SK-N-MC (cell line): Measurements from ENCODE around the gene OGFRL1.
"Not testable (repeated sequence)": the region's sequence is repeated elsewhere in the genome, so short reads cannot be mapped to it uniquely, and the experiment has no call there.

Experiments
- DNase-seq: peaks from one replicate; pipeline ENCODE4 v3.0.0-alpha.2; 2011; ENCODE audit warnings: low read depth, low spot score
- H3K27ac ChIP-seq: fragments of 200-600 bp; sonication (generic); 2 replicates; pipeline ENCODE4 v1.5.1; 2016; ENCODE audit warnings: mixed run types
- H3K36me3 ChIP-seq: fragments of 200-600 bp; sonication (generic); 2 replicates; pipeline ENCODE4 v1.6.1; 2017; ENCODE audit warnings: antibody characterized with exemption, low read length, mixed read lengths; ENCODE audit not compliant: insufficient read depth
- H3K4me3 ChIP-seq: fragments of 200-600 bp; sonication (generic); 2 replicates; pipeline ENCODE4 v1.5.1; 2016
- H3K9ac ChIP-seq: fragments of 200-600 bp; sonication (generic); 2 replicates; pipeline ENCODE4 v1.8.0; 2017; ENCODE audit warnings: mixed run types, mixed read lengths; ENCODE audit not compliant: insufficient read length
- H3K9me3 ChIP-seq: fragments of 200-600 bp; sonication (generic); 2 replicates; pipeline ENCODE4 v1.6.1; 2017; ENCODE audit warnings: low read depth, mild to moderate bottlenecking, antibody characterized with exemption, low read length, moderate library complexity, mixed read lengths
- EZH2 ChIP-seq: fragments of 200-600 bp; sonication (generic); IDR thresholded peaks from one replicate; pipeline ENCODE4 v1.6.1; 2017; ENCODE audit warnings: antibody characterized with exemption
- FOXP2 ChIP-seq: optimal IDR thresholded peaks from 2 replicates; pipeline ENCODE3; 2011; ENCODE audit warnings: mild to moderate bottlenecking, moderate library complexity; ENCODE audit not compliant: insufficient read depth; ENCODE audit errors: extremely low read length, control extremely low read depth
- POLR2AphosphoS5 ChIP-seq: IDR thresholded peaks from 2 replicates; pipeline ENCODE4 v1.6.1; 2012; ENCODE audit warnings: mild to moderate bottlenecking, low read depth, low read length, borderline replicate concordance

Gene OGFRL1

DNA sequence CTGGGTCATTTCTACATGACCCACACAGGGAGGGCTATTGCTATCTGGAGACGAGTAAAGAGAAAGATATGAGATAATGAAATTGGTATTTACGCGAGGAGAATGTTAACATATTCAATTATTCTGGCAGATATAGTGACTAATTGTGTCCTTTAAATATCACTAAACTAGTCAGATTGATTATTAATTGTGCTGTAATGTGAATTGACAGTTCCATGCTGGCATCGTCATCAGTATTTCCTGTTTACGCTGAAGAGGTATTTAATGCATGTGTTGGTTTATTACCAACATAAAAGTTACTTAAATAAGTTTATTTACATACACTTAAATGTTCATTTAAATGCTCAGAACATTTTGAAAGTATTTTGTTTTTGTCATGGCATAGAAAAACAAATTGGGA, 35.7 kb upstream of the OGFRL1 start:
- no peaks in the 10 kb centered on the region for H3K36me3 ChIP-seq
- no peak overlapping the region for H3K9ac ChIP-seq
- H3K9me3 ChIP-seq = no peaks in the 10 kb centered on the region
- no peak overlapping the region for H3K27ac ChIP-seq
- no peak overlapping the region for H3K4me3 ChIP-seq
- no peak for TF ChIP-seq FOXP2
- no peak for TF ChIP-seq EZH2
- no peak for DNase-seq

DNA sequence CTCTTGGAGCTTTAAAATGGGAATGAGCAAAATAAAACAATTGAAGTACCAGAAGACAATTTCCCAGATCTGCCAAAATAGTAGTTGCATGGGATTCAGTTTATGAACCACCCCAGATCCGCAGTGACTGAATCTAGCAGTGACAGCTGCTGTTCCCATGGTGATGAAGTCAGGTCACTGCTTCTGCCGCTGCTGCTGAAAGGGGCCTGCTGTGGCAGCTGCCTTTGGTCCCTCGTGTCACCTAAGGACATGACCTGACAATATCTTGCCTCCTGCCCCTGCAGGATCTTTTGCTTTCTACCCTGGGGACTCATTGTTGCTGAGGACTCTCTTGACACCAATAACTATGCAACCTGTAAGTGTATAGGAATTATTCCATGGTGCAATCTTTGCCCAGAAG, 34.3 kb upstream of the OGFRL1 start:
- Histone ChIP-seq H3K9me3 (no peaks in the 10 kb centered on the region), H3K27ac (no peak overlapping the region), H3K36me3 (no peaks in the 10 kb centered on the region), H3K4me3 (no peak overlapping the region), H3K9ac (no peak overlapping the region)
- TF ChIP-seq POLR2AphosphoS5 = no peak
- no peak for DNase-seq

DNA sequence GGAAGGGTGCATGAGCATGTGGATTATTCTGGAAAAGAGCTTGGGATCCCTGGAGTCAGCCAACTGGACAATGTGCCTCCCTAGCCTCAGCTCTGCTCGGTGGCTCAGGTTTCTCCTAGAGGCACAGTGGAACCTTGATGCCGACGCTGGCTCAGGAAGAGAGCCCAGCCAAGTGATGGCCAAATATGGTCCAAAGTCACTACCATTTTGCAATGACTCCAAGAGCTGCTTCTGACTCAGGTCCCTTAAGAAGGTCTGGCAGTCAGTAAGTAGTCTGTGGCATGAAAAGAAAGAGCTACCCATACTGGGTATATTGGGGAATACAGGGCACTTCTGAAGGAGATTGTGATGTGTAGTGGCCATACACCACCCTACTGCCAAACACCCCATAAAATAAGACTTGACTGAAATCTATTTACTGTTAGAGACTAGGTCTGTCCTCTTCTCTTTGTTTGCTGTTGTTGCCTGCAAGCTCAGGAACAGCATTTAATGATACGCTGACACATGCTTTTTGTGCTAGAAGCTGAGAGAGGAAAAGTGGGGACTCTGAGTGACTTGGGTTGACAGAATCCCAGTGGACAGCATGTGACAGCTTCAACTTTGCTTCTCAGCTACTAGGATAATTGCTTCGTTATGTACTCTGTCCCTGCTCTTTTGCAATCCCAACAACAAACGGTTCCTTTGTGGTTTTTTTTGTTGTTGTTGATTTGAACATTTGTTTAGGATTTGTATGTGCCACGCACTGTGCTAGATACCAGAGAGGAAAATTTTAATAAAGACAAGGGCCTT, 30.3 kb upstream of the OGFRL1 start:
- no peak overlapping the region for H3K27ac ChIP-seq
- DNase-seq = no peak
- no peak overlapping the region for H3K9ac ChIP-seq
- no peaks in the 10 kb centered on the region for H3K9me3 ChIP-seq
- no peaks in the 10 kb centered on the region for H3K36me3 ChIP-seq
- TF ChIP-seq FOXP2 (no peak), POLR2AphosphoS5 (no peak), EZH2 (no peak)
- H3K4me3 ChIP-seq = no peak overlapping the region

DNA sequence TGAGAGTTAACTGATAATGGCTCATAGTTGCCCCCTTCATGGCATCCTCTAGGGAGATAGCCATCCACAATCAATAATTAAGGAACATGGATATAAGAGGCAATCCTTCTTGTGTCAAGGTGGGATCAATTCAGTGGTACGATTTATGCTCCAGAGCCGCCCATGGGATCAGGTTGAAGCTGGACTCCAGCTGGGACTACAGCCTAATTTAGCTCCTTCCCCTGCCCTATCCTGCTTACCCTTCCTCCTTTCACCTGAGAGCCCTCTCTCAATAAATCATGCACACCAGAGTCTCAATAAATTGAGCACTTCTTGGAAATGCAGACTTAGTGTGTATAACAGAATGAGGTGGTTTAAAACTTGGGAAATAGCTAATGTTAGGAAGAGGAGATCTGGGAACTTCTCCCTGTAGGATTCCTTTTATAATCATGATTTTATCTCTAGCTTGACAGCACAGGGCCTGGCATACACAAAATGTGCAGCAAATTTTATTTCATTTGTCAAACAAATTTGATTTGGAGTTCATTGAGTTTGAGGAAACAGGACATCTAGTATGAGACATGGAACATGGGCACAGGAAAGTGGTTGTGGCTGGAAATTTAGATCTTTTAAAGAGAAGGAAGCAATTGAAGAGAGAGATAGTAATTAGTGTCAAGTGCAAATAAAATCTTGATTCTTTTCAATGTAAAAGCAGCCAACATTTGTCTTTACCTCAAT, 28.6 kb upstream of the OGFRL1 start:
- Histone ChIP-seq H3K27ac (no peak overlapping the region), H3K4me3 (no peak overlapping the region), H3K9ac (no peak overlapping the region), H3K9me3 (no peaks in the 10 kb centered on the region), H3K36me3 (no peaks in the 10 kb centered on the region)
- no peak for TF ChIP-seq FOXP2
- TF ChIP-seq POLR2AphosphoS5 = no peak
- no peak for TF ChIP-seq EZH2
- no peak for DNase-seq

DNA sequence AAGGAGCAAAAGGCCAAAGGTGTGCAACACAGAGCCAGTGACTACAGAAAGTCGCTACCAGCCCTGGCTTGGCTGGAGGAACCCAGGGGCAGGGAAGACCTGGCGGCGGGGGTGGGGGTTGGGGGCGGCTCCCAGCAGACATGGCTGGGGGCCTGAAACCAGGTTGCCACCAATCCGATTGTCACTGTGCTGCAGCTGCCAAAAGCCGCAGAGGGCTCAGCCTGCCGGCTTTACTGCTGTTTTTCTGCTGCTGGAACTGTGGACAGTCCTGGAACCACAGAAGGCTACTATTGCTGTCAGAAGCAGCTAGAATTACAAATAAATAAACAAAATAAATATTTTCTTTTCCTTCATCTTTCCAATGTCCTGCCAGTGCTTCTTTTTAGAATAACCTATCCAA, 25.7 kb upstream of the OGFRL1 start:
- no peak for DNase-seq
- H3K36me3 ChIP-seq = no peaks in the 10 kb centered on the region
- H3K4me3 ChIP-seq = no peak overlapping the region
- no peak overlapping the region for H3K9ac ChIP-seq
- H3K27ac ChIP-seq = no peak overlapping the region
- H3K9me3 ChIP-seq = no peaks in the 10 kb centered on the region
- no peak for TF ChIP-seq POLR2AphosphoS5
- TF ChIP-seq EZH2 = no peak
- no peak for TF ChIP-seq FOXP2

DNA sequence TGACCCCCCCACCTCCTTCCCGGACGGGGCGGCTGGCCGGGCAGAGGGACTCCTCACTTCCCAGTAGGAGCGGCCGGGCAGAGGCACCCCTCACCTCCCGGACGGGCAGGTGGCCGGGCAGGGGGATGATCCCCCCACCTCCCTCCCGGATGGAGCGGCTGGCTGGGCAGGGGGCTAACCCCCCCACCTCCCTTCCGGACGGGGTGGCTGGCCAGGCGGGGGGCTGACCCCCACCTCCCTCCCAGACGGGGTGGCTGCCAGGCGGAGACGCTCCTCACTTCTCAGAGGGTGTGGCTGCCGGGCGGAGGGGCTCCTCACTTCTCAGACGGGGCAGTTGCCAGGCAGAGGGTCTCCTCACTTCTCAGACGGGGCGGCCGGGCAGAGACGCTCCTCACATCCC, 22.2 kb upstream of the OGFRL1 start:
- H3K9ac ChIP-seq, DNase-seq, H3K9me3 ChIP-seq, H3K27ac ChIP-seq, H3K4me3 ChIP-seq, H3K36me3 ChIP-seq: not testable (repeated sequence)

DNA sequence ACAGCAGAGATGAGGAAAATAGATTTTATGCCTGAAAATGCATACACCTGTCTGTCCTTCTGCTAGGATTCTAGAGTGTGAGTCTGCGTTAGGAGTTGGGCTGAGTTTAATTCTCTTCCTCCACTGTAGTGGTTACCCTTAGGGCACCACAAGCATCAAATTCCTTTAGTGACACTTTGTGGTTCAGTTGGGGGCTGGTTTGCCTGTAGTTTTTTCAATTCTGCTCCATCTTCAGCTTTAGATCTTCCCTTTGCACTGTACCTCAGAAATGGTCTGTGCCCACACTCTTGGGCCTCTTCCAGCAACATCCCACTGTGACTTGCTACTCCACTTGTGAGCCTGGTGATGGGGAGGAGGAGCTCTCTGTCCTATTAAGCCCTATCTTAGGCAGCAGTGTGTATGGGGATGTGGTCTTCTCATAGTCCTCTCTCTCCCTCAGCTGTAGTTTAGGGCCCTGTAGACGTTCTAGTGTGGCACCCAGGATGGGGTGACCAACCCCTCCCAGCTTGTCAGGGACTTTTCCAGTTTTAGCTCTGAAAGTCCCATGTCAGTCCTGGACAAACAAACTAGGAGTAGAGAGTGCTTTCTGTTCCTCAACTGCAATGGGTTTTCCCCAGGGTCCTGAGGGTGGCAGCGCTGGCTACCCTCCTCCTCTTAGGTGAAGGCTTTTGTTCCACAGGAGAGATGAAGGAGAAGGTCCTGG, 19.7 kb upstream of the OGFRL1 start:
- no peaks in the 10 kb centered on the region for H3K36me3 ChIP-seq
- no peaks in the 10 kb centered on the region for H3K9me3 ChIP-seq
- H3K9ac ChIP-seq = no peak overlapping the region
- no peak overlapping the region for H3K27ac ChIP-seq
- DNase-seq = no peak
- no peak overlapping the region for H3K4me3 ChIP-seq
- TF ChIP-seq FOXP2 (no peak), POLR2AphosphoS5 (no peak), EZH2 (no peak)

DNA sequence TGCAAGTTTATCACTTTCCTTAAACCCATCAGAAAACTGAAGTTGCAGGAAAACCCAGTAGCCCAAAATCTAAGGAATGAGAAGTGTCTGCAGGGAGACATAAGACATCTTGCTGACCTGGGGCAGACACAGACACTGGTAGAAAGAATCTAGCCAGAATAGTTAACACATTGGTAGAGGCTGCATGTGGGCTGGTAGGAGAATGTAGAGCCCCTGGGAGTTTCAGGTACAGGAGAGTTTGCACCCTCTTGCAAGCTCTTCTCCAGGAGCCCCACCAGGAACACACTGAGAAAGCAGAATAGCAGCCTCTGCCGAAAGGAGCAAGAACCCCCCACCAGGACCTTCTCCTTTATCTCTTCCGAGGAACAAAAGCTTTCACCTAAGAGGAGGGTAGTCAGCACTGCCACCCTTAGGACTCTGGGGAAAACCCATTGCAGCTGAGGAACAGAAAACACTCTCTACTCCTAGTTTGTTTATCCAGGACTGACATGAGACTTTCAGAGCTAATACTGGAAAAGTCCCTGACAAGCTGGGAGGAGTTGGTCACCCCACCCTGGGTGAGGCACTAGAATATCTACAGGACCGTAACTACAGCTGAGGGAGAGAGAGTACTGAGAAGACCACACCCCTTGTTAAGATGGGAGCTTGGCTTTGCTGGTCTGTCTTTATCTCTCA, 10.5 kb upstream of the OGFRL1 start:
- H3K36me3 ChIP-seq = no peaks in the 10 kb centered on the region
- no peaks in the 10 kb centered on the region for H3K9me3 ChIP-seq
- no peak overlapping the region for H3K4me3 ChIP-seq
- TF ChIP-seq EZH2 (no peak), FOXP2 (no peak), POLR2AphosphoS5 (no peak)
- no peak overlapping the region for H3K9ac ChIP-seq
- no peak overlapping the region for H3K27ac ChIP-seq
- DNase-seq = no peak
